GM12891 (cell line): Measurements from ENCODE around the gene SET.

ENCODE experiments used
- POLR2A ChIP-seq: IDR thresholded peaks from 2 replicates; pipeline ENCODE4 v1.6.1; 2011; ENCODE audit warnings: low read depth, low read length, control low read depth
- POLR2AphosphoS5 ChIP-seq: IDR thresholded peaks from 2 replicates; pipeline ENCODE4 v1.6.1; 2011; ENCODE audit warnings: low read depth, low read length, control low read depth
- POU2F2 ChIP-seq: IDR thresholded peaks from 2 replicates; pipeline ENCODE4 v1.6.1; 2011; ENCODE audit warnings: low read depth, mild to moderate bottlenecking, control low read depth, low read length, moderate library complexity

GRCh38 chr9:128690684-128691034 is 1.6 kb downstream of the SET start:
- TF ChIP-seq POLR2AphosphoS5 (no peak), POLR2A (no peak), POU2F2 (no peak)
